Measurements from ENCODE around the gene PTH2R. TPM values are rescaled to one million over a fixed set of nuclear protein-coding genes. Genes with fewer than 3 reads are reported as not detected.
A peak's percentile ranks its signal among the peaks of the same experiment; 100 is the strongest.

The PTH2R gene
- total and polyA plus RNA-seq, 2 of the 13 experiments (the other 11 are each of a cell fraction or from before 2014, with no cell fraction given): 0.04 TPM; not detected in 1

DNA sequence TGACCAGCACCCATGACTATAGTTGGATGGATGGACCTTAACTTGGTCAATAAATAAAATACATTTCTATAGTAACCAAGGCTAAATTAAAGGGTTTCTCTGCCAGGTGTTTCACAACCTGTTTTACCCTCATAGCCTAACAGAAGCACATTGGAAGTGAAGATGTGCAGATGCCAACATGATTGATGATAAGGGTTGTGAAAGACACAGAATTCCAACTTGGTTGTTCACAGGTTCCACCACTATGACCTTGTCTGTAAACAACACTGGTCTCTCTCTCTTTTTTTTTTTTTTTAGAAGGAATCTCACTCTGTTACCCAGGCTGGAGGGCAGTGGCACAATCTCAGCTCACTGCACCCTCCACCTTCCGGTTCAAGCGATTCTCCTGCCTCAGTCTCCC, 37.5 kb upstream of the PTH2R start:
- DNase-seq (ENCODE audit: low spot score) (peak; percentile 83), FAIRE-seq (no peak), ATAC-seq (peak; percentile 73)
- in situ Hi-C loops (cut with HindIII; ENCODE audit: extremely low pct_ligation_motif_present, low pct_unique_long_range_greater_than_20kb): no loop called here
- Histone ChIP-seq H3K9ac (ENCODE audit: insufficient read depth, low read depth, low read length) (no peak overlapping the region), H3K27ac (ENCODE audit: extremely low read length, insufficient read depth, low read length) (no peak overlapping the region), H3K79me2 (ENCODE audit: insufficient read depth, low read length) (no peaks in the 10 kb centered on the region), H2AFZ (ENCODE audit: low read length) (no peak overlapping the region), H3K4me3 (replicated peaks in 1 of 3; ENCODE audit: insufficient read depth in 1 of 3, low read depth in 2 of 3, low read length in 3 of 3) (no peak overlapping the region), H3K9me3 (ENCODE audit: low read length) (peaks cover 12% of the 10 kb centered on the region), H3K36me3 (replicated peaks in 1 of 2; ENCODE audit: control insufficient read depth in 1 of 2, insufficient read depth in 2 of 2, low read length in 2 of 2) (no peaks in the 10 kb centered on the region), H4K20me1 (ENCODE audit: insufficient read depth, low read length) (no peaks in the 10 kb centered on the region), H3K27me3 (ENCODE audit: control insufficient read depth in 1 of 2, insufficient read depth in 2 of 2, low read length in 2 of 2) (no peaks in the 10 kb centered on the region), H3K4me1 (ENCODE audit: insufficient read depth, low read length) (peaks cover 29% of the 10 kb centered on the region), H3K4me2 (ENCODE audit: low read depth, low read length) (no peak overlapping the region)
- CTCF ChIA-PET (ENCODE audit: low intra/inter-chr PET ratio, low total read pairs): no interaction called here
- no TSS peak for BruUV-seq (replicated peaks)
- POLR2A ChIA-PET: no interaction called here
- 69% methylated on average over 2 of the region's 2 CpGs for WGBS (ENCODE audit: low lambda C conversion rate)
- intact Hi-C loops (cut with micrococcal nuclease; ENCODE audit: unreplicated experiment): loop anchor here (5.0 kb wide), 1 partner anchor 1798 kb away; no protein-coding TSS in a partner anchor
- TF ChIP-seq SOX13 (IDR thresholded peaks at IDR 0.05) (no peak), SOX13 (CRISPR knock-in tag; conservative IDR thresholded peaks at IDR 0.05 in 1 of 2, IDR thresholded peaks at IDR 0.05 in 1 of 2) (peak in 1 of 2 experiments; percentile 56; a peak in 1 of 4 replicates), ATAD3A (CRISPR knock-in tag; IDR thresholded peaks at IDR 0.05) (no peak), IRX3 (CRISPR knock-in tag; IDR thresholded peaks at IDR 0.05; ENCODE audit: borderline replicate concordance, low read depth) (no peak), TEAD3 (CRISPR knock-in tag; optimal IDR thresholded peaks at IDR 0.05; ENCODE audit: borderline replicate concordance) (peak; percentile 76), NCOA2 (CRISPR knock-in tag; IDR thresholded peaks at IDR 0.05) (peak; percentile 25; the same call in 1 of the 2 replicates), ZNF709 (CRISPR knock-in tag; IDR thresholded peaks at IDR 0.05) (no peak), KDM1A (CRISPR knock-in tag; IDR thresholded peaks at IDR 0.05) (0 out of 2 replicates have a peak, but pooled peaks have one; percentile 37), ZNF549 (CRISPR knock-in tag; IDR thresholded peaks at IDR 0.05) (no peak), HOXA5 (CRISPR knock-in tag; IDR thresholded peaks at IDR 0.05) (peak; percentile 100), FOXA1 (IDR thresholded peaks at IDR 0.05) (peak; percentile 54; the same call in 1 of the 2 replicates), FOXA1 (CRISPR knock-in tag; IDR thresholded peaks at IDR 0.05) (no peak), FOXP1 (IDR thresholded peaks at IDR 0.05) (no peak), FOXP1 (CRISPR knock-in tag; IDR thresholded peaks at IDR 0.05) (peak; percentile 62), SAP130 (CRISPR knock-in tag; IDR thresholded peaks at IDR 0.05; ENCODE audit: low read depth) (peak; percentile 42; the same call in 1 of the 2 replicates), ELF3 (CRISPR knock-in tag; IDR thresholded peaks at IDR 0.05) (0 out of 2 replicates have a peak, but pooled peaks have one; percentile 18), BCL6 (CRISPR knock-in tag; IDR thresholded peaks at IDR 0.05) (peak; percentile 46; the same call in 1 of the 2 replicates), ZNF10 (CRISPR knock-in tag; IDR thresholded peaks at IDR 0.05; ENCODE audit: borderline replicate concordance, low read depth) (no peak), GFI1 (CRISPR knock-in tag; IDR thresholded peaks at IDR 0.05; ENCODE audit: borderline replicate concordance) (no peak), HOXD1 (CRISPR knock-in tag; IDR thresholded peaks at IDR 0.05) (peak; percentile 99), NR2F6 (IDR thresholded peaks at IDR 0.05) (peak; percentile 54; the same call in 1 of the 2 replicates), NR2F6 (CRISPR knock-in tag; IDR thresholded peaks at IDR 0.05) (peak; percentile 30; the same call in 1 of the 2 replicates), MEIS1 (CRISPR knock-in tag; IDR thresholded peaks at IDR 0.05; ENCODE audit: borderline replicate concordance) (peak; percentile 93), ZNF652 (CRISPR knock-in tag; IDR thresholded peaks at IDR 0.05; ENCODE audit: borderline replicate concordance, low read depth) (no peak), ZBTB38 (CRISPR knock-in tag; IDR thresholded peaks at IDR 0.05) (no peak), MEIS2 (CRISPR knock-in tag; IDR thresholded peaks at IDR 0.05) (peak; percentile 97; the same call in 1 of the 2 replicates), FOXO1 (CRISPR knock-in tag; IDR thresholded peaks at IDR 0.05) (0 out of 2 replicates have a peak, but pooled peaks have one; percentile 44), ZNF644 (CRISPR knock-in tag; IDR thresholded peaks at IDR 0.05; ENCODE audit: low read depth) (peak; percentile 47; the same call in 1 of the 2 replicates), HNF4G (IDR thresholded peaks at IDR 0.05; ENCODE audit: borderline replicate concordance, low read depth, low read length) (peak; percentile 7; the same call in 1 of the 2 replicates), HNF4G (CRISPR knock-in tag; IDR thresholded peaks at IDR 0.05; ENCODE audit: borderline replicate concordance, low read depth) (no peak)
- TF ChIP-seq, protein P1, sequence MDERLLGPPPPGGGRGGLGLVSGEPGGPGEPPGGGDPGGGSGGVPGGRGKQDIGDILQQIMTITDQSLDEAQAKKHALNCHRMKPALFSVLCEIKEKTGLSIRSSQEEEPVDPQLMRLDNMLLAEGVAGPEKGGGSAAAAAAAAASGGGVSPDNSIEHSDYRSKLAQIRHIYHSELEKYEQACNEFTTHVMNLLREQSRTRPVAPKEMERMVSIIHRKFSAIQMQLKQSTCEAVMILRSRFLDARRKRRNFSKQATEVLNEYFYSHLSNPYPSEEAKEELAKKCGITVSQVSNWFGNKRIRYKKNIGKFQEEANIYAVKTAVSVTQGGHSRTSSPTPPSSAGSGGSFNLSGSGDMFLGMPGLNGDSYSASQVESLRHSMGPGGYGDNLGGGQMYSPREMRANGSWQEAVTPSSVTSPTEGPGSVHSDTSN (CRISPR knock-in tag; IDR thresholded peaks at IDR 0.05): peak; percentile 81

Data from HepG2 (cell line).